Anterior cingulate cortex (tissue), 58 donors: Measurements from ENCODE around the gene SHMT2.

Source experiments
- DNase-seq, 58 donors: peaks; one replicate each; lab custom pipeline; 2025; lab: John Stamatoyannopoulos, UW

The SHMT2 gene

GRCh38 chr12:57229634-57230380 lies at the start of gene SHMT2:
TSS of gene SHMT2 (plus strand) at chr12:57229711. CDS start at chr12:57229779, 68 bp downstream.
- peak; percentile 31 to 94 (median 86) for DNase-seq

DNA sequence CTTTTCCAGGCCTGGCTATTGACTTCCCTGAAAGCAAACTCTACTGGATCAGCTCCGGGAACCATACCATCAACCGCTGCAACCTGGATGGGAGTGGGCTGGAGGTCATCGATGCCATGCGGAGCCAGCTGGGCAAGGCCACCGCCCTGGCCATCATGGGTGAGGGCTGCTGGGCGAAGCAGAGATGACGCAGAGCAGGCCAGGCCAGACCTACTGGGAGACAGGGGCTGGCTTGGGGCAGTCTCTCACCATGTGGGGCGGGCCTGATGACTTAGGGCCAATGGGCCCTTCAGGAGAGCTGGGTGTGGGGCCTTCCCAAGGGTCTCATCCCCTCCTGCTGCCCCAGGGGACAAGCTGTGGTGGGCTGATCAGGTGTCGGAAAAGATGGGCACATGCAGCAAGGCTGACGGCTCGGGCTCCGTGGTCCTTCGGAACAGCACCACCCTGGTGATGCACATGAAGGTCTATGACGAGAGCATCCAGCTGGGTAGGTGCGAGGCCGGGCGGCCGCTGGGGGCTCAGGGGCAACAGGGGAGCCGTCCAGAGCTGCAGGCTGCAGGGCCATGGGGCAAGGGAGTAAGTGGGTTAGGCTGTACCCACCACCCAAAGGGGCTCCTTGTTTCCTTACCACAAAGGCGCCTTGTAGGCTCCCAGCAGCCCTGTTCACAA lies 49.1 kb upstream of the SHMT2 start:
- DNase-seq, result no peak

DNA sequence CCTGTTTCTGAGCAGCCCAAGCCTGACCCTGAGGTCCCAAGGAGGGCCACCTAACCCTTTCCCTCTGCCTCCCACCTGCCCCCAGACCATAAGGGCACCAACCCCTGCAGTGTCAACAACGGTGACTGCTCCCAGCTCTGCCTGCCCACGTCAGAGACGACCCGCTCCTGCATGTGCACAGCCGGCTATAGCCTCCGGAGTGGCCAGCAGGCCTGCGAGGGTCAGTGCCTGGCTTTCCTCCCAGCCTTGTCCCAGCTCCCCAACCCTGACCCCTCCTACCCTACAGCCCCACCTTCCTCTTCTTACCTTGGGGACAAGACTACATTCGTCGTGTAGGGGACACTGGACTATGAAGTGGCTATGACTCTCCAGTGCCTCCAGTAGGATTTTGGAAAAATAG lies 48.4 kb upstream of the SHMT2 start:
- DNase-seq, result no peak

DNA sequence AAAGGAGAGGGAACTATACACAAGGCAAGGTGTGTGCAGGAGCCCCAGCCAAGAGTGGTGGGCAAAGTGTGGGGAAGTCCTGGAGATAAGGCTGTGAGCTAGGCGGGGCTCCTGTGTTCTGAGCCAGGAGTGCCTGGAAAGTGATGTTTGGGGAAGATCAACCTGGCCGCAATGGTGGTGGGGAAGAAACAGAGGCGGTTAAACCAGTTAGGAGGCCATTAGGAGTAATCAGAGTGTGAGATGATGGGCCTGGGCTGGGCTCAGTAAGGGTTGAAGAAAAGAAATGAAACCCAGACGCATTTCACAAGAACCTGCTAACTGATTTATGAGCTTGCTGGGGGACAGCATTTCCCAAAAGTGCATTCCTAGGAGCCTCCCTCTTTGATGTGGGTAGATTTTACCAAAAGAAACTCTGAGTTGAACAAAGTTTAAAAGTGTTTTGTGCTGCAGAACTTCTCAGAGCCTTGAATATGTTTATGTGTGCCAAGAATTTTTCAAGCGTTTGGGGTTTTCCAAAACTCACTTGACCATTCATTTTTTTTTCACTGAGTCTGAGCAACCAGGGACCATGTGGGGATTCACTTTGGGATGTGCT lies 47.9 kb upstream of the SHMT2 start:
- DNase-seq, result no peak

DNA sequence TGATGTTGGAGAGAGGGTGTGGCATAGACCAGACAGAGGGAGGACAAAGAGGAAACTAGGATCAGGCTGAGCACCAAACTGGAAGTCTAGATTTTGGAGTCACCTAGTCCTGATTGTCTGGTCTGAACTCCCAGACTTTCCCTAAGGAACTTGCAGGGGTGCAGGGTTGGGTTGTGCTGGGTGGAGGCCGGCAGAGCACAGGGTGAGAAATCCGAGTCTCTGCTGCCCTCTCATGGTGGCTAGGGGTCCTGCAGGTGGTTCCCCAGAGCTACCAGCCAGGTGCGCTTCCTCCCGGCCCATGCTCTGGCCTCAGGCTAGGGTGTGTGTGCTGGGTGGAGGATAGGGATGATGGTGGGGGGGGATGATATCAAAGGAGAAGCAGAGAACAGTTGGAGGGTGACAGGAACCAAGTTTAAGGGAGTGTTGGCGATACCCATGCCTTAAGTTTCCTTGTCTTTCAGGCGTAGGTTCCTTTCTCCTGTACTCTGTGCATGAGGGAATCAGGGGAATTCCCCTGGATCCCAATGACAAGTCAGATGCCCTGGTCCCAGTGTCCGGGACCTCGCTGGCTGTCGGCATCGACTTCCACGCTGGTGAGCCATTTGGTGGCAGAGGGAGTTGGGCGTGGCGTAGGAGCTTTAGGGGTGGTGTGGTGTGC lies 46.5 kb upstream of the SHMT2 start:
- DNase-seq, result peak in 47 of 58 donors; percentile 9 to 68 (median 31)

DNA sequence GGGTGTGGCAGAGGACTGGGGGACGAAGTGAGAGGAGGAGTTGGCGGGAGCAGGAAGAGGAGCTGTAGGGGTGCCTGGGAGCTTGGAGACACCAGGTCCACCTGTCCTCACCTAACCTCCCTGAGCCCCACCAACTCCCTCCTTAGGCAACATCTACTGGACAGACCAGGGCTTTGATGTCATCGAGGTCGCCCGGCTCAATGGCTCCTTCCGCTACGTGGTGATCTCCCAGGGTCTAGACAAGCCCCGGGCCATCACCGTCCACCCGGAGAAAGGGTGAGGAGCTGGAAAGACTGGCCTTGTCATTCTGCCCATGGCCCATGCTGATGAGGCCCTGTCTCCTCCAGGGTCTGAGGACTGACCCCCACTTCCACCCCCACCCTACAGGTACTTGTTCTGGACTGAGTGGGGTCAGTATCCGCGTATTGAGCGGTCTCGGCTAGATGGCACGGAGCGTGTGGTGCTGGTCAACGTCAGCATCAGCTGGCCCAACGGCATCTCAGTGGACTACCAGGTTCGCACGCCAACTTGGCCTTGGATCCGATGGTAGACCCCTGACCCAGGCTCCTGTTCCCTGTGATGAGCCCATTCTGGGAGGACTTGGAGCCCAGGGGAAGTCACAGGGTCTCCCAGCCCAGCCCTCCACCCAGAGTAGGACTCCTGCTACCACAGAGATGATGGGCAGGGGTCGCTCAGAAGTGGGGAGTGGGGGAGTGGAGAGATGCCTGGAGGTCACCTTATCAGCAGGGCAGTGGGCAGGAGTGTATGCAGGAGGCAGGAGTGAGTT lies 45.4 kb upstream of the SHMT2 start:
- DNase-seq, result no peak

DNA sequence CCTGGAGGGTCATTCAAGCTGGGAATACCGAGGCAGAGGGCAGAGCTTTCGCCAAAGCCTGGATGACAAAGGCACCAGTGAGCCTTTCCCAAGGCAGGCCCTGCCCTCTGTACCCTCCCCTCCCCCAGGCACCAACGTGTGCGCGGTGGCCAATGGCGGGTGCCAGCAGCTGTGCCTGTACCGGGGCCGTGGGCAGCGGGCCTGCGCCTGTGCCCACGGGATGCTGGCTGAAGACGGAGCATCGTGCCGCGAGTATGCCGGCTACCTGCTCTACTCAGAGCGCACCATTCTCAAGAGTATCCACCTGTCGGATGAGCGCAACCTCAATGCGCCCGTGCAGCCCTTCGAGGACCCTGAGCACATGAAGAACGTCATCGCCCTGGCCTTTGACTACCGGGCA lies 44.1 kb upstream of the SHMT2 start:
- DNase-seq, result peak in 2 of 58 donors; percentile 9 to 23

DNA sequence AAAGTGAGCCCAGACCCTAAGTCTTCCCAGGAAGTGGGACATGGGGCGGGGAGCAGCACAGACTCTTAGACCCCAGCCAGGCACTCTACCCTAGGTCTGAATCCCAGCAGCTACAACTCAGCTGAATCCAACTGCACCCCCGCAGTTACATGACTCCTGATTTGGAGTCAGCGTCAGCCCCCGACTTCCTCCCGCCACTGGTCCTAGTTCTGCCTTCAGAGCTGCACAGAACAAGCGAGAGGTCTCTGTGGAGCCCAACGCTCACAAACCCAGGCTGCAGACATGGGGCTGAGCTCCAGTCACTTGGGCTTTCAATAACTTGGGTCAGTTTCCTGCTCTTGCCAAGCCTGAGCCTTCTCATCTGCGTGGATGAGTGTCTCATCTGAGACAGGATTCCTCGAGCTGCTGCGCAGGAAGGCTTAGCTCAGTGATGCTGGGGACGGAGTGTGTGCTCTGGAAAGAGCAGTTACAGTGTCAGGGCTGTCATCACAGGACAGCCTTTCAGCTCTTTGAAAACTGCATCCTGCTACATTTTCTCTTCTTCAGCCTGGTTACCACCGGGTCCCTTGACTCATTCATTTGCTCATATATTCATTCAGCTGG lies 43.5 kb upstream of the SHMT2 start:
- DNase-seq, result no peak

DNA sequence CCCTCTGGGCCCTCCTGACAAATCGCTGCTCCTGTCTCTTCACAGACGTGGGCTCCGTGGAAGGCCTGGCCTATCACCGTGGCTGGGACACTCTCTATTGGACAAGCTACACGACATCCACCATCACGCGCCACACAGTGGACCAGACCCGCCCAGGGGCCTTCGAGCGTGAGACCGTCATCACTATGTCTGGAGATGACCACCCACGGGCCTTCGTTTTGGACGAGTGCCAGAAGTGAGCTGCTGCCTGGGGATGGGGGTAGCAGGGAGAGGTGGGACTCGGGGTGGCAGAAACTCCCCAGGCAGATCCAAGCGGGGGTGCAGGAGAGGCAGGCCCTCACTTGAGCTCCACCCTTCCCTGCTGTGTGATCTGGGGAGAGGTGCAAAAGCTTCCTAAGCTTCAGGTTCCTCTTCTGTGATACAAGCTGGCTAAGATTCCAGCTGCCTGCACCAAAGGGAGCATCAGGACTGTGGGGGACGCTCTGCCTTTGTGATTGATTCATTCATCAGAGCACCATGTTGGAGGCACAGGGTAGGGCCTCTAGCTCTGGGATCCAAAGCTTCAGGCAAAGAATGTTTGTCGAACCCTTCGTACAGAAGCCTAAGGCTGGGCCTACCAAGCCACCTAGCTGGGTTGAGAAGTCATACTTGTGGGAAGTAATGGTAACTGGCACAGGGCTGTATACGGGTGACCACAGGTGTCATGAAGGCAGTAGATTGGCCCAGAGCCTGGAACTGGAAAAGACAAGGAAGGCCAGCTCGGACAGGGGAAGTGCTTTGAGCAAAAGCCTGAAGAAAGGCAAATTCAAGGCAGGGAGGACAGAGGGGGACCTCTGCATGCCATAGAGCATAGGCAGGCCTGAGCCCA lies 42.1 kb upstream of the SHMT2 start:
- peak in 12 of 58 donors; percentile 7 to 37 (median 22) for DNase-seq

DNA sequence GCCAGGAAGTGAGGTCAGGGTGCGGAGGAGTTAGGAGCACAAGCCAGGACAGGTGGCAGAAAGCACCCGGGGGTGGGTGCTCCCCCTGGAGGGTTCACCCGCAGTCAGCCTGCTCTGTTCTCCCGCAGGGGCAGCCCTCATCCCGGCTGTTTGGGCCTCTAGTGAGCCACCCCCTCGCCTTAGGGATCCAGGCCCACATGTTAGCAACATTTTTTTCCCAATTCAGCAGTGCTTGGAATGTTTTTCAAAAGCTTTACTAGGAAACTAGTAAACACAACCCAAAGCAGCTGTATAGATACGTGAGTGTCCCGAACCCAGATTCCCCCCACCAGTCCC lies 41.5 kb upstream of the SHMT2 start:
- no peak for DNase-seq

GRCh38 chr12:57190037-57190436 lies 39.5 kb upstream of the SHMT2 start:
- DNase-seq, result peak in 24 of 58 donors; percentile 12 to 58 (median 38)

DNA sequence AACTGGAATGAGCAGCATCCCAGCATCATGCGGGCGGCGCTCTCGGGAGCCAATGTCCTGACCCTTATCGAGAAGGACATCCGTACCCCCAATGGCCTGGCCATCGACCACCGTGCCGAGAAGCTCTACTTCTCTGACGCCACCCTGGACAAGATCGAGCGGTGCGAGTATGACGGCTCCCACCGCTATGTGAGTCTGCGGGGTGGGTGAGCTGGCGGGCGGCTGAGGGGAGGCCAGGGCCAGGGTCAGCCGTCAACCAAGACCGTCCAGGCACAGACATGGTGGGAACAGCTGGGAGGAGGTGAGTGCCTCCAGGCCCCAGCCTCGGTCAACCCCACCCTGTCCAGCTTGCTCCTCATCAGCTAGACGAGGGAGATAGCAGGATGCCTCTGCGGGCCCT lies 38.7 kb upstream of the SHMT2 start:
- DNase-seq, result no peak

DNA sequence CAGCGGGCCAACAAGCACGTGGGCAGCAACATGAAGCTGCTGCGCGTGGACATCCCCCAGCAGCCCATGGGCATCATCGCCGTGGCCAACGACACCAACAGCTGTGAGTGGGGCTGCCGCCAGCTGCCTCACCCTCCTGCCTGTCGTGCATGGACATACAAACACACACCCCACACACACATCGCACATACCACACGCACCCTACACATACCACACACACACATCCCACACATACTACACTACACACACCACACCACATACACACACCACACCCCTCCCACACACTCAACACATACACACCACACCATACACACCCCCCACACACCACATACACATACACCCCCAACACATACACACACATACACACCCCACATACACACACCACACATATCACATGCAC lies 38.1 kb upstream of the SHMT2 start:
- no peak for DNase-seq

DNA sequence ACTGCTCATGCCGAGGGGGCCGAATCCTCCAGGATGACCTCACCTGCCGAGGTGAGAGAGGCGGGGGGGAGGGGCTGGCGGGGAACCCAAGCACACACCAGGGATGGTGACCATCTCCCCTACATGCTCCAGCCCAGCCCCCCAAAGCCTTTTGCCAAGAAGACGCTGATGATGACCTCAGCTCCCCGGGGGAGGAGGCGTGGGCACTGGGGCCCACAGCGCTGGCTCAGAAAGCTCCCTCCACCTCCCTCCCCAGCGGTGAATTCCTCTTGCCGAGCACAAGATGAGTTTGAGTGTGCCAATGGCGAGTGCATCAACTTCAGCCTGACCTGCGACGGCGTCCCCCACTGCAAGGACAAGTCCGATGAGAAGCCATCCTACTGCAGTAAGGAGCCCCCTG lies 36.6 kb upstream of the SHMT2 start:
- no peak for DNase-seq

DNA sequence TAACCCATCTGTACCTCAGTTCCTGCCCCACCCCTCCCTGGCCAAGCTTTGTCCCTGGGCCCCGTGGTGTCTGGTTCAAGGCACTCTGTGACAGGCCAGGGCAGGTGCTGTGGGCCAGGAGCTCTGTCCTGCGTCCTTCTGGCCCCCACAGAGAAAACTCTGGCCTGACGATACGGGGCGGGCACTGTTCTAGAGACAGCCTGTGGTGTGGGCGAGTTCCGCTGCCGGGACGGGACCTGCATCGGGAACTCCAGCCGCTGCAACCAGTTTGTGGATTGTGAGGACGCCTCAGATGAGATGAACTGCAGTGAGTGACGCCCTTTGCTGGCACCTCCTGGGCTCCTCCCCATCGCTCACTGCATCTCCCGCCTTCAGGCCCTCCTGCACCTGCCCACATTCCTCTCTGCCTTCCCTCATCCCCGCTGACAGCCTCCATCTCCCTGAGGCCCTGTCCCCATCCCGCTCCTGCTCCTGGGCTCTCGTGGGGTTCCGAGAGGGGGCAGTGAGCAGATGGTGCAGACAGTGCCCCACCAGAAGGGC lies 35.7 kb upstream of the SHMT2 start:
- DNase-seq, result peak in 1 of 58 donors; percentile 20

GRCh38 chr12:57194253-57194652 lies 35.3 kb upstream of the SHMT2 start:
- no peak for DNase-seq

DNA sequence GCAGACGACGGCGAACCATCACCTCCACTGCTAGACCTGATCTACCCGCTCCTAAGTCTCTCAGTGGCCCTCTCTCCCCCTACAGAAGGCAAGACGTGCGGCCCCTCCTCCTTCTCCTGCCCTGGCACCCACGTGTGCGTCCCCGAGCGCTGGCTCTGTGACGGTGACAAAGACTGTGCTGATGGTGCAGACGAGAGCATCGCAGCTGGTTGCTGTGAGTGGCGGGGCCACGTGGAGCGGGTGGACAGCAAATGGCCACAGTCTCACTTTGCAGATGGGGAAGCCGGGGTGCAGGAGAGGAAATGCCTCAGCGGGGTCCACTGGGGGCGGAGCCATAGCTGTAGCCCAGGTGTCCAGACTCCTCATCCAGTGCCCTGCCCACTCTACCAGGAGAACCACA lies 34.3 kb upstream of the SHMT2 start:
- peak in 12 of 58 donors; percentile 9 to 47 (median 26) for DNase-seq

DNA sequence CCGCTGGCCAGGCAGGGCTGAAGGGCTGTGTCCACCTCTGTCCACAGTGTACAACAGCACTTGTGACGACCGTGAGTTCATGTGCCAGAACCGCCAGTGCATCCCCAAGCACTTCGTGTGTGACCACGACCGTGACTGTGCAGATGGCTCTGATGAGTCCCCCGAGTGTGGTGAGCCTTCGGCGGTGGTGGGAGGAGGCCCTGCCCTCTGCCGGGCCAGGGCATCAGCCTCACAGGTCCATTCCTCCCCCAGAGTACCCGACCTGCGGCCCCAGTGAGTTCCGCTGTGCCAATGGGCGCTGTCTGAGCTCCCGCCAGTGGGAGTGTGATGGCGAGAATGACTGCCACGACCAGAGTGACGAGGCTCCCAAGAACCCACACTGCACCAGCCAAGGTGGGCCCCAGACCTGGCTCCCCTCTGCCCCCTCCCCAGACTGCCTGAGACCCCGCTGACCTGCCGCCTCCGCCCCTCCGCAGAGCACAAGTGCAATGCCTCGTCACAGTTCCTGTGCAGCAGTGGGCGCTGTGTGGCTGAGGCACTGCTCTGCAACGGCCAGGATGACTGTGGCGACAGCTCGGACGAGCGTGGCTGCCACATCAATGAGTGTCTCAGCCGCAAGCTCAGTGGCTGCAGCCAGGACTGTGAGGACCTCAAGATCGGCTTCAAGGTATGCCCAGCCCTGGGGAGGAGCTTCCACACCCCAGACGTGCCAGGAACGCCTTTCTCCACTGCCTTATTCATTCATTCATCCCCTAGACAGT lies 33.7 kb upstream of the SHMT2 start:
- peak in 3 of 58 donors; percentile 3 to 26 (median 25) for DNase-seq
